HFFc6 (cell line): ENCODE results near the gene ZMYM3. TPM values are rescaled to one million over a fixed set of nuclear protein-coding genes. Genes with fewer than 3 reads are reported as not detected.

Source experiments
- DNase-seq: peaks from one replicate; pipeline ENCODE4 v3.0.0-alpha.2; 2018
- H3K27ac Mint-ChIP-seq: 2 replicates; pipeline ENCODE4 v1.8.0; 2020; ENCODE audit warnings: mild to moderate bottlenecking, mixed read lengths
- H3K27me3 Mint-ChIP-seq: 2 replicates; pipeline ENCODE4 v1.8.0; 2021; ENCODE audit warnings: mild to moderate bottlenecking, moderate library complexity, mixed read lengths; ENCODE audit not compliant: insufficient read depth
- H3K36me3 Mint-ChIP-seq: 2 replicates; pipeline ENCODE4 v1.8.0; 2021; ENCODE audit warnings: low read depth, mixed read lengths
- H3K4me1 Mint-ChIP-seq: 2 replicates; pipeline ENCODE4 v1.8.0; 2020; ENCODE audit warnings: low read depth, mixed read lengths
- H3K4me3 Mint-ChIP-seq: 2 replicates; pipeline ENCODE4 v1.8.0; 2020; ENCODE audit warnings: mild to moderate bottlenecking, moderate library complexity, mixed read lengths
- H3K9me3 Mint-ChIP-seq: 2 replicates; pipeline ENCODE4 v1.8.0; 2020; ENCODE audit warnings: mild to moderate bottlenecking, mixed read lengths
- total RNA-seq, 6 experiments: library from RNA; stranded (reverse); fragmentation: NEBNext Ultra II Directional; extraction: Animal tissue kit (Norgen Biotek cat#: 25700); gene quantifications; 2 replicates in 1 of 6; 3 replicates in 5 of 6; pipeline ENCODE4 v1.2.3, GENCODE V29; 2021
- TF ChIP-seq, protein P1 (sequence below): fragments of 200-600 bp; sonication (generic); IDR thresholded peaks from 2 replicates; pipeline ENCODE4 v1.5.0; 2021; ENCODE audit warnings: antibody characterized with exemption, mild to moderate bottlenecking

Gene ZMYM3
- total RNA-seq, 6 experiments from 2014 or later = 26.3 to 32.4 (median 28.4) TPM

DNA sequence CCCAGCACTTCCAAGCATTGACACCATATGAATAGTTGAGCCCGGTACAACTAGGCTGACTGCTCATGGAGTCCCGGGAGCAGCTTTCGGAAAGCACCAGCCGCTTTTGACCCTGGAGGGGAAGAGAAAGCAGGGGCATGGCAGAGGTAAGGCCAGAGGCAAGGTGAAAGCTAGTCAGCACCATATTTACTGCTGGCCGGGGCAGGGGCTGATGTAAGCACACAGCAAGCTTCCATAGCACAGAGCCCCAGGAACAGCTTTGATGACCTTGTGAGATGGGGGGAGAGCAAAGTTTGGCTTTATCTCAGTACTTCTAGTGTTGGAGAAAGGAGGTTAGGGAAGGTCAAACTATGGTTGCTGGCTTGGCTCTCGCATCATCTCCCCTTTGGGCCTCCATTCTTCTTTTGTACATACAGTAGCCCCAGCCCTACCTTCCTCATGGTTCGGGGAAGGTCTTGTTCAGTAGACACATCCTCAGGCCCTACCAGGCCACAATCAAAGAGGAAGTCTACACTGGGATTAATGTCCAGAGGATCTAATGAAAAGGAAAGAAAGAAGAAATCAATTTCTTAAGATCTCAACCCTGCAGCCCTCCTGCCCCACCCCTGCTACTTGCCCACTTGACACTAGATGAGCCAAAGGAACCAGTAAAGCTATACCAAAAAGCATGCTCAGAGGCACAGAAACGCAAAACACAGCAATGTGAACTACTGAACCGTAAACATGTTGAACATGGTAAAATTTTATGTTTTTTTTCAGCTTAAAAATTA lies 9.4 kb downstream of the ZMYM3 start:
- Mint-ChIP-seq H3K27ac (no peak overlapping the region), H3K27me3 (no peaks in the 10 kb centered on the region), H3K9me3 (no peaks in the 10 kb centered on the region), H3K36me3 (peaks cover 19% of the 10 kb centered on the region), H3K4me1 (no peaks in the 10 kb centered on the region), H3K4me3 (no peak overlapping the region)
- DNase-seq = no peak
- TF ChIP-seq, protein P1, sequence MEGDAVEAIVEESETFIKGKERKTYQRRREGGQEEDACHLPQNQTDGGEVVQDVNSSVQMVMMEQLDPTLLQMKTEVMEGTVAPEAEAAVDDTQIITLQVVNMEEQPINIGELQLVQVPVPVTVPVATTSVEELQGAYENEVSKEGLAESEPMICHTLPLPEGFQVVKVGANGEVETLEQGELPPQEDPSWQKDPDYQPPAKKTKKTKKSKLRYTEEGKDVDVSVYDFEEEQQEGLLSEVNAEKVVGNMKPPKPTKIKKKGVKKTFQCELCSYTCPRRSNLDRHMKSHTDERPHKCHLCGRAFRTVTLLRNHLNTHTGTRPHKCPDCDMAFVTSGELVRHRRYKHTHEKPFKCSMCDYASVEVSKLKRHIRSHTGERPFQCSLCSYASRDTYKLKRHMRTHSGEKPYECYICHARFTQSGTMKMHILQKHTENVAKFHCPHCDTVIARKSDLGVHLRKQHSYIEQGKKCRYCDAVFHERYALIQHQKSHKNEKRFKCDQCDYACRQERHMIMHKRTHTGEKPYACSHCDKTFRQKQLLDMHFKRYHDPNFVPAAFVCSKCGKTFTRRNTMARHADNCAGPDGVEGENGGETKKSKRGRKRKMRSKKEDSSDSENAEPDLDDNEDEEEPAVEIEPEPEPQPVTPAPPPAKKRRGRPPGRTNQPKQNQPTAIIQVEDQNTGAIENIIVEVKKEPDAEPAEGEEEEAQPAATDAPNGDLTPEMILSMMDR = no peak

GRCh38 chrX:71241301-71241700 lies 12.6 kb downstream of the ZMYM3 start:
- TF ChIP-seq, protein P1 = no peak
- DNase-seq = no peak
- no peaks in the 10 kb centered on the region for H3K9me3 Mint-ChIP-seq
- H3K27me3 Mint-ChIP-seq = no peaks in the 10 kb centered on the region
- H3K27ac Mint-ChIP-seq = no peak overlapping the region
- H3K36me3 Mint-ChIP-seq = peaks cover 24% of the 10 kb centered on the region
- no peak overlapping the region for H3K4me3 Mint-ChIP-seq
- 0 out of 2 replicates have a peak, but pooled peaks cover 6% of the 10 kb centered on the region for H3K4me1 Mint-ChIP-seq

DNA sequence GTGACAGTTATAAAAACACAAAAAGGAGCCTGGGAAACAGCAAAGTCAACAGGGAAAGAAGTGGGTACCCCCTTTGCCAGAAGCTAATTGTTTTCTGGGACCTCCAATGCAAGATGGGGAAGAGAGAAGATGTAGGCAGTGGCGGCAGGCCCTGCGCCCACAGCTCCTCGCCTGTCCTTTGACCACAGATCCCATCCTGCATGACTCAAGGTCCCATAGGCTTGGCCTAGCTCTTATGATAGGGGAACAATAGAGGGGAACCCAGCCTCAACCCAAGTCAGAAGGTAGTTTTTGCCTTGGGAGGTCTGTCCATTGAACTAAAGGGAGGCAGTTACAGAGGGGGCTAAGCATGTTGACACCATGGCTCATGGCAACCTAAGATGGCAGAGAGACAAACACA lies 14.2 kb downstream of the ZMYM3 start:
- H3K9me3 Mint-ChIP-seq = no peaks in the 10 kb centered on the region

DNA sequence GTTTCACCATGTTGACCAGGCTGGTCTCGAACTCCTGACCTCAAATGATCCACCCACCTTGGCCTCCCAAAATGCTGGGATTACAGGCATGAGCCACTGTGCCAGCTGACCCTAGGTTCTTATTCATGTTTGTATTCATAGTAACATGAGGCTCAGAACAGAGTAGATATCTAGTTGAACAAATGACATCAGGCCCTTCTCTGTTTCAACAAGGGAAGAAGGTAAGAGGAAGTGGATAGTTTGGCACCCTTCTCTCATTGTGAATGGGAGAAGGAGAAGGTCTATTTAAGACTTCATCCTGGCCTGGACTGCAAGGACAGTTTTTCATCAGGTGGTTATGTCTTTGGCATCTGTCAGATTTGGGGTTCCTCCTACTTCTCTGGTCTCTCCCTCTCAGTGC lies 17.1 kb downstream of the ZMYM3 start:
- H3K36me3 Mint-ChIP-seq = peaks cover 21% of the 10 kb centered on the region
- peaks cover 4% of the 10 kb centered on the region; the same call in 1 of the 2 replicates for H3K27me3 Mint-ChIP-seq
- no peak overlapping the region for H3K4me3 Mint-ChIP-seq
- no peak overlapping the region for H3K27ac Mint-ChIP-seq
- 0 out of 2 replicates have a peak, but pooled peaks cover 6% of the 10 kb centered on the region for H3K4me1 Mint-ChIP-seq
- H3K9me3 Mint-ChIP-seq = no peaks in the 10 kb centered on the region
- TF ChIP-seq, protein P1 = no peak
- DNase-seq = no peak

More for the DNA sequence above, 14.2 kb downstream of the ZMYM3 start:
- Mint-ChIP-seq H3K27me3 (peaks cover 3% of the 10 kb centered on the region; the same call in 1 of the 2 replicates), H3K4me1 (0 out of 2 replicates have a peak, but pooled peaks cover 6% of the 10 kb centered on the region), H3K36me3 (peaks cover 21% of the 10 kb centered on the region), H3K27ac (no peak overlapping the region), H3K4me3 (no peak overlapping the region)
- DNase-seq = no peak
- TF ChIP-seq, protein P1 = no peak

- Mint-ChIP-seq H3K9me3 (no peaks in the 10 kb centered on the region), H3K4me3 (no peak overlapping the region), H3K27me3 (peaks cover 4% of the 10 kb centered on the region; the same call in 1 of the 2 replicates), H3K36me3 (peaks cover 11% of the 10 kb centered on the region), H3K27ac (no peak overlapping the region), H3K4me1 (0 out of 2 replicates have a peak, but pooled peaks cover 6% of the 10 kb centered on the region)
- TF ChIP-seq, protein P1 = no peak
- DNase-seq = no peak
Measured at GRCh38 chrX:71235482-71235881, 18.5 kb downstream of the ZMYM3 start.
